Trophoblast cell (in vitro differentiated cells and primary cell): Measurements from ENCODE around the gene TUB.

Experiments
- DNase-seq, 2 donors: peaks; one replicate each; pipeline ENCODE4 v3.0.0-alpha.2; 2016
- H2AFZ ChIP-seq: 2 replicates; pipeline ENCODE4 v1.6.1; 2013; ENCODE audit warnings: low read length, moderate library complexity, mild to moderate bottlenecking; ENCODE audit not compliant: insufficient read depth, poor library complexity
- H2AK5ac ChIP-seq: 2 replicates; pipeline ENCODE4 v1.6.1; 2013; ENCODE audit warnings: mild to moderate bottlenecking, low read length
- H2BK120ac ChIP-seq: 2 replicates; pipeline ENCODE4 v1.6.1; 2013; ENCODE audit warnings: low read length, mild to moderate bottlenecking, moderate library complexity; ENCODE audit not compliant: insufficient read depth, poor library complexity
- H2BK12ac ChIP-seq: 2 replicates; pipeline ENCODE4 v1.6.1; 2013; ENCODE audit warnings: mild to moderate bottlenecking, low read length, moderate library complexity
- H2BK5ac ChIP-seq: 2 replicates; pipeline ENCODE4 v1.6.1; 2013; ENCODE audit warnings: low read length, low read depth, moderate library complexity, mild to moderate bottlenecking; ENCODE audit not compliant: poor library complexity
- H3K14ac ChIP-seq: 2 replicates; pipeline ENCODE4 v1.6.1; 2013; ENCODE audit warnings: mild to moderate bottlenecking, low read length
- H3K18ac ChIP-seq: 2 replicates; pipeline ENCODE4 v1.6.1; 2013; ENCODE audit warnings: mild to moderate bottlenecking, low read length
- H3K23ac ChIP-seq: 2 replicates; pipeline ENCODE4 v1.6.1; 2013; ENCODE audit warnings: low read length
- H3K27ac ChIP-seq: 2 replicates; pipeline ENCODE4 v1.5.1; 2013; ENCODE audit warnings: low read depth, mild to moderate bottlenecking, inconsistent platforms, low read length, moderate library complexity
- H3K27me3 ChIP-seq: 2 replicates; pipeline ENCODE4 v1.6.1; 2013; ENCODE audit warnings: inconsistent platforms, mild to moderate bottlenecking, low read length, moderate library complexity; ENCODE audit not compliant: insufficient read depth
- H3K36me3 ChIP-seq, 2 experiments: 1 replicate in 1 of 2; 2 replicates in 1 of 2; pipeline ENCODE4 v1.6.1; 2013; ENCODE audit warnings: low read length in 2 of 2, mild to moderate bottlenecking in 2 of 2, moderate library complexity in 1 of 2; ENCODE audit not compliant: insufficient read depth in 2 of 2, control insufficient read depth in 1 of 2
- H3K4ac ChIP-seq: 2 replicates; pipeline ENCODE4 v1.6.1; 2013; ENCODE audit warnings: low read depth, mild to moderate bottlenecking, low read length, moderate library complexity
- H3K4me1 ChIP-seq, 2 experiments: 1 replicate in 1 of 2; 2 replicates in 1 of 2; pipeline ENCODE4 v1.6.1; 2013; ENCODE audit warnings: low read length in 2 of 2, mild to moderate bottlenecking in 2 of 2, moderate library complexity in 1 of 2; ENCODE audit not compliant: insufficient read depth in 2 of 2, control insufficient read depth in 1 of 2
- H3K4me2 ChIP-seq: 2 replicates; pipeline ENCODE4 v1.6.1; 2013; ENCODE audit warnings: inconsistent platforms, mild to moderate bottlenecking, low read length, moderate library complexity
- H3K4me3 ChIP-seq: 2 replicates; pipeline ENCODE4 v1.5.1; 2013; ENCODE audit warnings: mild to moderate bottlenecking, low read depth, low read length, inconsistent platforms
- H3K79me1 ChIP-seq: one replicate; pipeline ENCODE4 v1.6.1; 2013; ENCODE audit warnings: low read length
- H3K79me2 ChIP-seq: 2 replicates; pipeline ENCODE4 v1.6.1; 2013; ENCODE audit warnings: low read length, mild to moderate bottlenecking; ENCODE audit not compliant: control insufficient read depth, insufficient read depth, poor library complexity
- H3K9ac ChIP-seq: 2 replicates; pipeline ENCODE4 v1.6.1; 2013; ENCODE audit warnings: mild to moderate bottlenecking, low read length
- H3K9me3 ChIP-seq: 2 replicates; pipeline ENCODE4 v1.6.1; 2013; ENCODE audit warnings: low read depth, mild to moderate bottlenecking, control low read depth, inconsistent platforms, low read length; ENCODE audit not compliant: insufficient read depth
- H4K12ac ChIP-seq: 2 replicates; pipeline ENCODE4 v1.6.1; 2013; ENCODE audit warnings: low read depth, mild to moderate bottlenecking, low read length, moderate library complexity
- H4K8ac ChIP-seq: 2 replicates; pipeline ENCODE4 v1.6.1; 2013; ENCODE audit warnings: low read depth, mild to moderate bottlenecking, low read length, moderate library complexity
- H4K91ac ChIP-seq: one replicate; pipeline ENCODE4 v1.6.1; 2013; ENCODE audit warnings: low read depth, mild to moderate bottlenecking, low read length, moderate library complexity
- WGBS: extraction: QIAGEN DNeasy Blood & Tissue Kit; methylation state at CpG from one replicate; pipeline ENCODE4 v1.1.7; 2013; ENCODE audit warnings: missing lambda C conversion rate; ENCODE audit not compliant: insufficient read length, insufficient coverage; ENCODE audit errors: extremely low coverage; 5-methylcytosine and 5-hydroxymethylcytosine counted together

TUB gene

DNA sequence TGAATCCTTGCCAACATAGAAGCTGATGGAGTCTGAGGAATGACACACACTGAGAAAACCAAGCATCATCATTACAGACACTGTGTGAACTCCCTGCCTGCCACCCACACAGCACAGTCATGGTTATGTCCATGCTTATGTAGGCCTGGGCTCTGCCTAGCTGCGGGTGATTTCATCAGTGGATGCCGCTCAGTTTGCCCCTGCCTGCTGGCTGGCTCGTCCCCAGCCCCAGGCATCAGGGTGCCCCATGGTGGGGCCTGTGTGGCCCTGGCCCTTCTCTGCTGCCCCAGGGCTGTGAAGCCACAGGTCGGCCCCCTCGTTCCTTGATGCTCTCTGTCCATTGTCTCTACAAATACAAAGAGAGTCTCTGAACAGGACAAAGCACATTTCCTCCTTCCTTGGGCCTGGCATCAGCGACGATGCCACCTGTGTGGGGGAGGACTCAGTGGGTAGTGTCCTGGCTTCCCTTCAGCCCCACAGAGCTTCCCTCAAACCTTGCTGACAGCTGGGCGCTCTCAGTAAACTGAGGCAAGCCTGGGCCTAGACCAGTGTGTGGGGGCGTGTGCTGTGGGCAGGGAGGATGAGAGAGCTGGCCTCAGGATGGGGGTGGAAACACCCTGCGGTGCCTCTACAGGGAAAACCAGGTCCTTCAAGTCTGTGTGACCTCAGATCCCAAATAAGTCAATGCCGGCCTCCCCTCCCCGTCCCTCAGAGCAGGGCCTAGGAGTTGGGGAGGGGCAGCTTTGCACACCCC lies 20.0 kb upstream of the TUB start:
- Histone ChIP-seq H3K9ac (no peak overlapping the region), H3K23ac (no peak overlapping the region), H2BK12ac (no peak overlapping the region), H3K4me1 (no peaks in the 10 kb centered on the region), H4K12ac (no peak overlapping the region), H4K8ac (no peak overlapping the region), H2BK120ac (no peak overlapping the region), H2AK5ac (no peak overlapping the region), H4K91ac (no peak overlapping the region), H3K79me2 (no peaks in the 10 kb centered on the region), H3K4me3 (no peak overlapping the region), H3K27me3 (no peaks in the 10 kb centered on the region), H3K4ac (no peak overlapping the region), H3K18ac (no peak overlapping the region), H2AFZ (no peak overlapping the region), H3K9me3 (no peaks in the 10 kb centered on the region), H3K27ac (no peak overlapping the region), H3K79me1 (no peaks in the 10 kb centered on the region), H2BK5ac (no peak overlapping the region), H3K14ac (no peak overlapping the region), H3K36me3 (no peaks in the 10 kb centered on the region), H3K4me2 (no peak overlapping the region)
- DNase-seq: no peak
- no CpG with 5 or more reads among the region's 12 CpGs for WGBS

GRCh38 chr11:8061555-8062428 lies 19.2 kb upstream of the TUB start:
- Histone ChIP-seq H3K36me3 (no peaks in the 10 kb centered on the region), H2AFZ (no peak overlapping the region), H4K8ac (no peak overlapping the region), H3K27me3 (no peaks in the 10 kb centered on the region), H3K23ac (no peak overlapping the region), H3K9me3 (no peaks in the 10 kb centered on the region), H3K14ac (no peak overlapping the region), H4K12ac (no peak overlapping the region), H2BK120ac (no peak overlapping the region), H3K4ac (no peak overlapping the region), H3K4me2 (no peak overlapping the region), H4K91ac (no peak overlapping the region), H3K18ac (no peak overlapping the region), H3K9ac (no peak overlapping the region), H2BK5ac (no peak overlapping the region), H3K79me1 (no peaks in the 10 kb centered on the region), H2BK12ac (no peak overlapping the region), H3K27ac (no peak overlapping the region), H3K4me3 (no peak overlapping the region), H2AK5ac (no peak overlapping the region), H3K4me1 (no peaks in the 10 kb centered on the region), H3K79me2 (no peaks in the 10 kb centered on the region)
- no CpG with 5 or more reads among the region's 22 CpGs for WGBS
- DNase-seq: no peak

GRCh38 chr11:8062781-8063257 lies 18.2 kb upstream of the TUB start:
- no peaks in the 10 kb centered on the region for H3K27me3 ChIP-seq
- no CpG with 5 or more reads among the region's 13 CpGs for WGBS
- H3K9ac ChIP-seq: no peak overlapping the region
- no peak overlapping the region for H4K12ac ChIP-seq
- no peaks in the 10 kb centered on the region for H3K79me1 ChIP-seq
- no peak overlapping the region for H2AK5ac ChIP-seq
- no peak overlapping the region for H3K14ac ChIP-seq
- H4K8ac ChIP-seq: no peak overlapping the region
- no peak overlapping the region for H3K23ac ChIP-seq
- no peak overlapping the region for H2AFZ ChIP-seq
- no peak overlapping the region for H3K4me2 ChIP-seq
- DNase-seq: no peak
- H3K4ac ChIP-seq: no peak overlapping the region
- H2BK120ac ChIP-seq: no peak overlapping the region
- H2BK5ac ChIP-seq: no peak overlapping the region
- no peaks in the 10 kb centered on the region for H3K9me3 ChIP-seq
- H3K18ac ChIP-seq: no peak overlapping the region
- H3K79me2 ChIP-seq: no peaks in the 10 kb centered on the region
- no peak overlapping the region for H4K91ac ChIP-seq
- H3K4me3 ChIP-seq: no peak overlapping the region
- no peak overlapping the region for H2BK12ac ChIP-seq
- H3K36me3 ChIP-seq: no peaks in the 10 kb centered on the region
- H3K27ac ChIP-seq: no peak overlapping the region
- no peaks in the 10 kb centered on the region for H3K4me1 ChIP-seq

DNA sequence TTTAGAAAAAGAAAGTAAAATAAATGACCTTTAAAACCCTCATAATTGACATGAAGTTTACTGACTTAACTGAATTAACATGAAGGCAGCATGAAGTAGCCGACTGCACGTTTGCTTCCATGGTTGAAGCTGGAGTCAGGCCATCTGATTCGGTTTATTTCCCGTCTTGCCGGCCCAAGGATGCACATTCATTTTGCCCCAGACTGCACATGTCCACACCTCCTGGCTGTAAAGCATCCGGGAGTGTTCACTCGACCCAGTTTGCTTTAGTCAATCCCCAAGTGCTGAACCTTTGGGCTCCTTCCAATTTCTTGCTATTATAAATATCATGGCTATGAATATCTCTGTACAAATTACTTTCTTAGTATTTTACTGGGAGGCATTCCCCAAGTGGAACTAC lies 17.7 kb upstream of the TUB start:
- Histone ChIP-seq H3K36me3 (no peaks in the 10 kb centered on the region), H3K23ac (no peak overlapping the region), H3K9me3 (no peaks in the 10 kb centered on the region), H3K27ac (no peak overlapping the region), H3K4me3 (no peak overlapping the region), H2BK12ac (no peak overlapping the region), H3K4me1 (no peaks in the 10 kb centered on the region), H2BK120ac (no peak overlapping the region), H3K79me2 (no peaks in the 10 kb centered on the region), H3K9ac (no peak overlapping the region), H3K4me2 (no peak overlapping the region), H3K4ac (no peak overlapping the region), H4K8ac (no peak overlapping the region), H3K27me3 (no peaks in the 10 kb centered on the region), H4K91ac (no peak overlapping the region), H2AK5ac (no peak overlapping the region), H3K79me1 (no peaks in the 10 kb centered on the region), H2AFZ (no peak overlapping the region), H3K14ac (no peak overlapping the region), H3K18ac (no peak overlapping the region), H2BK5ac (no peak overlapping the region), H4K12ac (no peak overlapping the region)
- no CpG with 5 or more reads among the region's 7 CpGs for WGBS
- DNase-seq: no peak
